GM18867 (cell line): ENCODE data around the gene DDAH1.

Experiments
- ATAC-seq: cut with Tn5 transposase; IDR thresholded peaks from one replicate; pipeline ENCODE4 v1.9.1; 2021; ENCODE audit warnings: mild to moderate bottlenecking, moderate library complexity; ENCODE audit not compliant: unreplicated experiment

DDAH1 gene

DNA sequence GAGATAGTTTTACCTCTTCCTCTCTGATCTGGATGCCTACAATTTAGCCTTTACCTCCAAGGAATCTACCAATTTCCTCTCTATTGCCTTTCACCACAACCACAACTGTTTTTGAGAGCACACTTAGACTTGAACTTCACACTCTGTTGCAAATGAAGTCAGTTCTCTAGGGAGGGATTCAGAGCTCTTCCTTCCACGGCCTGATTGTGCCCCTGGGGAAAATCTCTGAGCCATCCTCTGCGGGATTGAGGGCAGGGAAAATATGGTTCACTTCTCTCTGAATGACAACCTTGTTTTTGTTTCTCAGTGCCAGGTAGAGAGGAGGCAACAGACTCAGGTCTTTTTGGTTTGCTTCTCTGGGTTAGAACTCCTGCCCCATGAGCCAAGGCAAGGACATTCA, 153.1 kb downstream of the DDAH1 start:
- ATAC-seq, result no peak

DNA sequence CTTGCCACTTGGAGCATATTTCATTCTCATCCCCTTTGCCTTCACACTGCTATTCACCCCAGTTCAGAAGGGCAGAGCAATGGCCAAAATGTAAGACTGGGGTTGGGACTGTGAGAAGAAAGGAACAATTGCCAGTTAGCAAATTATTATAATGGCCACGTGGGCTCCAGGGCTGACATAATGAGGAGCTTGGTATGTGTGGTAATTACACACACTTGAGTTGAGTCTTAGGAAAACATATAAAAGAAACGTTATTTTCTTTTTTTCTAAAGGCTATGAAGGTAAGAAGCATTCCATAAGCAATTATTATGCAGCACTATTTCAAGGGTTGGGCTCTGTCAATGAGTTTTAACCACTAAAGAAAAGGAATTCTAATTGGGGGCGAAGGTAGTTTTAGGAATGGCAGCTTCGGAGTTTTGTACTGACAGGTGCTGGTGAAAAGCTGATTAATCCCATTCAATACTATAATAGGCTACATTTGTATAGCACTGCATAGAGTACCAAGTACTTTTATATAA, 156.1 kb downstream of the DDAH1 start:
- no peak for ATAC-seq

DNA sequence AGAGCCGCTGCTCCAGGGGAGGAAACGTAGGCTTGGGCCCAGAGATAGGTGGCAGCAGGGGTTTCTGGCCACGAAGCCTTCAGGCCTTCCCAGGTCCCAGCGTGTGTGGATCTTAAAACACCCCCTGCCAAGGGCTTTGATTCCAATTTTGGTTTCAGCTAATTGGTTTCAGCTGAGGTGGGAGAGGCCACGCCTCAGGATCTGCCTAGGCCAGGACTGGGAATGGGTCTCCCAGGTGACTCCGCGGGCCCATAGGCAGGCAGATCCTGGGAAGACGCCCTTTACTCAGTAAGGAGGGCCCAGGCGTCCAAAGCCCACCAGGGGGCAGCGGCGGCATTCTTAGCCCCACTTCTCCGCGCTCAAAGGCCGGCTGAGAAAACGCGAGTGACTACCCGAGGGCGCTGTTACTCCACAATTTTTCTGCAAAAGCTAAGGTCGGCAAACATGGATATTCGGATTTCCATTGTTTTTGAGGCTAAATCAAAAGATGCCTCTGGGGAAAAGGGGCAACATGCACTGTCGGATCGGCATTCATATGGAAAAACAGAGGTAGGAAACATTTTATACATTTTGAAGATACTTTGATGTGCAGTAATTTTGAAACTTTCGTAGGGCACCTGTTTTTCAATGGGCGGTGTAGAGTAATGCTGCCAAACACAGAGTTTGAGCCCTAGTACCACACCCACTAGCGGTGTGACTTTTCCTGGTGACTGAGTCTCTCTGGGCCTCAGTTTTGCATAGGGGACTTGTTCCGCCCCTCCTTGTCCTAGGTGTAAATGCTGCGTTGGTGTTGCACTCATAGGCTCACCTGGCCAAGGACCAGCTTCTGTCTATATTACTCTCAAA, 156.7 kb downstream of the DDAH1 start:
- ATAC-seq, result peak; percentile 92

DNA sequence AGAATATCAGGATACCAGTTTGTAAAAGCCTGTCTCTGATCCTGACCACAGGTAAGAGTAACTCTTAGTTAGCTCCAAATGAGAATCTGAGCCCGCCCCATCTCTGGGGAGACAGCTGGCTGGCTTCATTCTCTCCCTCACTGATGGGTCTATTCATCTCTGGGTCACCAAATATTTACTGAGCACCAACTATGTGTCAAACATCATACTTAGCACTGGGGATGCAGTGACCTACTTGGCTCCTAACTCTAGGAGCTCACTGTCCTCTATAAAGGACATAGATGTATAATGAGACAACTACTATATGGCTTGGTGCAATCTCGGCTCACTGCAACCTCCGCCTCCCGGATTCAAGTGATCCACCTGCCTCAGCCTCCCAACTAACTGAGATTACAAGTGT, 158.7 kb downstream of the DDAH1 start:
- ATAC-seq, result no peak

DNA sequence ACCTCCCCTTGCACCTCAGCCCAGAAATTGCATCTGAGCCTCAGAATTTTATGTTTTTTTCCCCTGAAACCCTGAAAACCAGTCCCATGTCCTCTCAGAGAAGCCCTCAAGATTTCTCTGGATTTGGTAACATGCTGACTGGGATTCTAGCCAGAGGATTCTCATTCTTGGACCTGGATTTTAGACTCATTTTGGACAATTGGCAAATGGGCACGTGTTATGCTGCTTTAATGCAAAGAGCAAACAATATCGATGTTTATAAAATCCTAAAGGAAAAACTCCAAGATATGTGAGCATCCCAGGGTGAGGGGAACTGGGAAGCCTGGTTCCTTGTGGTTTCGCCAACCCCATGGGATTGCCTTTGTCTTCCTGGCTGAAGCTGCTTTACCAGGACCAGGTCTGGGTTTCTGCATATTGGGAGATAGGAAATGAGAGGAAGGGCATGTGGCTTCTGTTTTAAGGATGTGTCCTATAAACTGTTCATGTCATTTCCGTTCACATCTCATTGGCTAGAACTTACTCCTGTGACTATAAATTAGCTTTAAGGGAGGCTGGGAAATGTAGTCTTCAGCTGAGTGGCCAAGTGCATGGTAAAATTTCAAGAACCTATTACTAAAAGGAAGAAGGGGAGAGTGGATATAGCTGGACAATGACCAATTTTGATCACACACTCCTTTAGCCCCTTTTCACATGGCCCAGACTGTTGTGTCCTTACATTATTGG, 161.4 kb downstream of the DDAH1 start:
- ATAC-seq, result no peak

DNA sequence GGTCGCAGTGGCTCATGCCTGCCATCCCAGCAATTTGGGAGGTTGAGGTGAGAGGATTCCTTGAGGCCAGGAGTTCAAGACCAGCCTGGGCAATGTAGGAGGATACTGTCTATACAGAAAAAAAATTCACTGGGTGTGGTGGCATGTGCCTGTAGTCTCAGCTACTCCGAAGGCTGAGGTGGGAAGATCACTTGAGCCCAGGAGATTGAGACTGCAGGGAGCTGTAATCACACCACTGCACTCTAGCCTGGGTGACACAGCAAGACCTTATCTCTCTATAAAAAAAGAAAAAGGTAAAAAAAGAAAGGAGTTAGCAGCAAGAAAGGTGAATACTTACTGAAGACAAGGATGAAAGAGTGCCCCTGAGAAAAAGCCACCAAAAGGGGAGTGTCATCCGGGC, 164.8 kb downstream of the DDAH1 start:
- ATAC-seq, result no peak

DNA sequence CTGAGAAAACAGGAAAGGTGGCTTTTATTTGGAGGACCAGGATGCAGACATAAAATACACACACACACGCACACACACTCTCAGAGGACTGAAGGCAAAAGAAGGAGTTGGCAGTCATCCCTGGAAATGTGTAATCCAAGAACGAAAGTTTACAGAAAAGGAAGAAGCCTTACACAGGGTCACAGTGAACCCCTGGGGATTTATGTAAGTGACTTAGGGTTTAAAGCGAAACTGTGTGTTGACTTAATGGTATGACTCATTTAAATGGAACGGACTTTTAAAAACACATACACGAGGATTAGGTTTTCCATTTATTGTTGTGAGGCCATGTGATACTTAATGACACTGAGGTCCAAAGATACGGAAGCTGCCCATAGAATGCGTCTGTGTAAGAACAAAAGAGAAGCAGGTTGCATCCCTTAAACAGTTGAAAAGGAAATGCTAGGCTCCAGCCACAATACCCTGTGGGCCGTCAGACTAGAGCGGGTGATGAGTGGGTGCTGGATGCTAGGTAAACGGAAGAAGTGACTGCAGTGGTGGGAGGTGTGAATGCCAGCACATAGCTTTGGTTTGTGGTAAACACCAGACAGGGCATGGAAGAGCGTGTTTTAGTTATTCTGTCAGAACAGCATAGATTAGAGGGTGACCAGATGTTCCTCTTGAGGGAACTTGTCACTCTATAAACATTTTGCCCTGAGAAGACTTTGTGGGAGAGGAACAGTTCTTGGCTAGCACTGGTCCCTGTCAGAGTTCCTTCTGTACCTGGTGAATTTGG, 166.9 kb downstream of the DDAH1 start:
- ATAC-seq, result peak; percentile 99

DNA sequence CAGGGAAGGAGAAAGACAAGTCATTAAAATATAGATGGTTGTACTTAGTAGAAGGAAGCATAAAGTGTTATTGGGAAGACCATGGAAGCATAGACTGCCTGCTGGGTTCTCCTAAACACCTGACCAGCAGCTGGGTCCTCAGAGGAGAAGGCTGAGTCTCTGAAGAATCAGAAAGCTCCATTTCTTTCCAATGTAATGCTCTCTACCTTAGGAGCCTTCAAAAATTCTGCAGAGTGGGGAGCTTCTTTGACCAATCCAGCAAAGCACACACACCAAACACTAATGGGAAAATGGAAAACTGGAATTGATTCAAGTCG, 167.5 kb downstream of the DDAH1 start:
- ATAC-seq, result no peak

DNA sequence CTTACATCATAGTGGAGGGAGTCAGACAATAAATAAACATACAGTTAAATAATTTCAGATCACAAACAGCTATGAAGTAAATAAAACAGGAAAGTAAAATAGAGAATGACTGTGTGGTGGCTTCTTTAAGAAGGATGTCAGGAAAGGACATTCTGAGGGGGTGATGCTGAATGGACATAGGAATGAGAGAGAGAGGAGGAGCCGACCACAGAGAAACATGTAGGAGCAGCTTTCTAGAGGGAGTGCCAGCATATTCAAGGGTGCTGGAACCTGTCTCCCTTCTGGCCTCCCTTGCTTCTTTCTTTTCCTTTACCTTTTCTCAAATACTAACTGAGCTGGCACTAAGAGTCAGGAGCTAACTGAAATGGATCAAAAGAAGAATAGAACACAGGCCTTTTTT, 168.0 kb downstream of the DDAH1 start:
- ATAC-seq, result no peak

DNA sequence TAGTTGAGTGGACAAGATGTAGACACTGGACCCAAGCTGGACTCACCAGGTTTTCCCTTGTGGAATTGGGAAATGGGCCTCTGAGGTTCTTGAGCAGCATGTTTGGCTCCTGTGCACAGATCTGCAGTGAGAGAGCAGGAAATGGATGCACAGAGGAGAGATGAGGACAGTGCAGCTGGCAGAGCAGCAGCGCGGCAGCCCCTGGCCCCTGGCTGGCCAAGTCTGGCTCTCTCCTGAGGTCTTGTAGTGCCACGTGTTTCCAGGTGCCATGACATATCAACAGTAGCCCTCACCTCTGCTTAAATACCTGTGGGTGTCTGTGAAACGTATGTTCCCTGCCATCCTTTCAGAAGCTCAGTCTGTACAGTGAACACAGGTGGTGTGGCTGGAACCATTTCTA, 169.3 kb downstream of the DDAH1 start:
- ATAC-seq, result no peak

DNA sequence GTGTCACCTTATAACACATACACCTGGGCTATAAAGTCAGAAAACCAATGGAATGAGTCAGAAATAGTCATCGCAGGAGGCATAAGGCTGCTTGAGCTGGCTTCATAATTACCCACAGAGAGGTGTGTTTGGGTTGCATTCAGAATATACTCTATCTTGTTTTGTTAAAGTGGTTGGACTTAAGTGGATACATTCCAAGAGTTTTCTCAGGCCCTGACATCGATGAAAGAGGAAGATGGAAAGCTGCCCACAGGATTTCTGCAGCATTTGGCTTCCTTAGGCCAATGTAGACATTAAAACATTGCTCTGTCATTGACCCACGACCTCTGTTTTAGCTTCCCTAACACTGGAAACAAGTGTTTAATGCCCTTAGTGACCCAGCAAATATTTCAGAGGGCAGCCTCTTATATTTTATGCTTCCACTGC, 169.9 kb downstream of the DDAH1 start:
- ATAC-seq, result no peak

DNA sequence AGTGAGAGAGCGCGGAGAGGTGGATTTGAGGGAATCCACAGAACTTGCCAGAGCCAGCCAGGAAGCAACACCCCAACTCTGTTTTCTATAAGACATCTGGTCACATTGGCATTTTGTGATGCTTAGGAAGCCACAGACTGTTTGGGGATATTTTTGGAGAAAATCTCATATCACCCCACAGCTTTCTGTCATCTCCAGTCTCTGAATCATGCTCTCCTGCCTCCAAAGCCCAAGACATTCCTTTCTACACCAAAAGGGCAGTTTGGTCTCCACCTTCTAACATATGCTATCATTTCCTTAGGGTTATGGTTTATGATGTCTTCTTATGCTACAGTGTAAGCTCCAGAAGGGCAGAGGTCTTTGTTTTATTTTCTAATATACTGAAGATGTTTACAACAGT, 174.1 kb downstream of the DDAH1 start:
- ATAC-seq, result no peak

DNA sequence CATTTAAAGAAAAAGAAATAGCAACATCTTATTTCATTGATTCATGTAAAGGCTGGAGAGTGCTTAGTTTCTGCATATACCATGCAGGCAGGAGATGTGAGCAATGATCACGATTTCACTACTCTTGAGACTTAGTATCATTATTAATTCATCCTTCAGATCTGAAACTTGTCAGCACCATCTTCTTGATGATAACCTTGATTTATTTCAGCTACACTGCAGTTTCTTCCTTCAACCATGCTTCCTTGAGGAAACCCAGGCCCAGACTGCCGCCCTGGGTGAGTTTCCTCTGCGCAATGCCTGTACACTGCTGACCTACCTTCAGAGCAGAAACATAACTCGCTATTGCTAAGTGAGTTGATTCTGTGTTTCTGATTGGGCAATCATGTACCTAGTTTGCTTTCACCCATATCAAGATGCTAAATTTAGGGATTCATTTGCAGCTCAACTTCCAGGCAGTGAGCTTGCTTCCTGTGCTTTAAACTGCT, 175.1 kb downstream of the DDAH1 start:
- ATAC-seq, result no peak

DNA sequence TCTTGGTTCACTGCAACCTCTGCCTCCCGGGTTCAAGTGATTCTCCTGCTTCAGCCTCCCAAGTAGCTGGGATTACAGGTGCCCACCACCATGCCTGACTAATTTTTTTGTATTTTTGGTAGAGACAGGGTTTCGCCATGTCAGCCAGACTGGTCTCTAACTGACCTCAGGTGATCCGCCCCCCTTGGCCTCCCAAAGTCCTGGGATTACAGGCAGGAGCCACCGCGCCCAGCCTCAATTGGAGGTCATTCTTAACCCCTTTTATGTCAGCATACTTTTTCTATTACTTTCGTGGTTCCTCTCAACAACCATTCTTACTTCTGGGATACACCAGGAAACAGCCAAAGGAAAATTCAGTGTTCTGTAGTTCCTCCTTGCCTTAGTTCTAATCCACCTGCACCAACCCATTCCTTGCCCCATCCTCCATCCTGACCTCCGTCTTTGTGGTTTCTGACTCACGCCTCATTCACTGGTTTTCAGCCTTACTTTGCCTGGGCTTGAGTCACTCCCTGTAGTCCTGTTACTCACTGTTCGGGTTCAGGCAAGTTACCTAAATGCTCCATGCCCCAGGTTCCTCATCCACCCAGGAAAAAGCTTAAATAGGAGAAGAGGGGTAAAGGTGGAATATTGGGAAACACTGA, 175.6 kb downstream of the DDAH1 start:
- no peak for ATAC-seq

DNA sequence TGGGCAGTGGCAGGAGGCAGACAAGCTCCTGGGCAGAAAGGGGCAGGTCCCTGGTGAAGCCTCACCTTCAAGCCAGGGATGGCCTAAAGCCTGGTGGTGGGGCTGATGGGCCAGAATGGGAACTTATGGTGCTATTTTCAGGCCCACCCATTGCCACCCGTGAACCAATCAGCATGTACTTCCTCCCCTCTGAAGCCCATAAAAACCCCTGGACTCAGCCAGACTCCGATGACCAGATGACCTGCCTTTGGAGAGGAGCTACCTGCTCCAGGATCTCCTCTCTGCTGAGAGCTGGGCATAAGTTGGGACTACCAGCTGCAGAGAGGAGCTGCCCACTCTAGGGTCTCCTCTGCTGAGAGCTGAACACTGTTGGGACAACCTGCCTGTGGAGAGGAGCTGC, 180.8 kb downstream of the DDAH1 start:
- ATAC-seq, result no peak

DNA sequence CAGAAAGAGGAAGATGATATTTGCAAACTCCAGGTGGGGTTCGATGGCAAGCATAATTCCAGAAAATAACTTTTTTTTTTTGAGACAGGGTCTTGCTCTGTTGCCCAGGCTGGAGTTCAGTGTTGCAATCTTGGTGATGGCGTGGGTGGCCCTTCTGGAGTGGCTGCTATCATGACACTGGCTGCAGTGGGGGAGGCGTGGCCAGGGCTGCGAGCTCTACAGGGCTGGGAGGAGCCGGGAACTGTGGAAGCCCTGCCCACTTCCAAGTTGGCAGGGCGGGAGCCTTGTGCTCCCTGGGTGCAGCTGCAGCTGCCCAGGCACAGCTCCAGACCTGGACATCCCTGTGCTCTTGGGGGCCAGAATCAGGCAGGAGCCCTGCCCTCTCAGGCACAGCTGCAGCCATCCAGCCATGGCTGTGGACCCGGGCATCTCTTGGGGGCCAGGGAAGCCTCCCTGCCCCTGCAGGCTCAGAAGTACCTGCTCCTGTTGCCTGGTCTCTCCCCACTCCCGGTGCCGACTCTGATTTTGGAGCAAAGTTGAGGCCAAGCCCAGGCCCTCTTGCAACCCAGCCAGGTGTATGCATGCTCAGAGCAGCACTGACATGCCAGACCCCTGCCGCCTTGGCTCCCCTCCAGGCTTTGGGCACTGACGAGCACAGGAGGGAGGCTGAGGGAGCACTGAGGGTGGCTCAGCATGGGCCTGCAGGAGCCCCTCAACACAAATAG, 181.3 kb downstream of the DDAH1 start:
- no peak for ATAC-seq

DNA sequence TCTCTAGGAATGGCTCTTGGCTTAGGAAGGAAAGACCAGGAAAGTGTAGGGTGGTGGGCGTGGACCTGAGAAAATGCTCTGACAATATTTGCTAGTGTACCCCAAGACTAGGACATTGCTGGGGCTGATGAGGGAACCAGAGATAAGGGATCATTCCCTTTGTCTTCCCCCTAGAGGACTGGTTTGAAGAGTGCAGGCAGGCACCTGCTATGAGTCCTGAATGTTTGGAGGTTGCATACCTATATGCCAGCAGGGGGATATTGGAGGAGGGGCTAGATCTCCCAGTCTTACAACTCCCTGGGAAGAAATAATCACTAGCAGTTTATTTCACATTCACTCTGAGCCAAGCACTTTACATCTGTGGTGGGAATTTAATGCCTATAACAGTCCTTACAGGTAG, 182.5 kb downstream of the DDAH1 start:
- ATAC-seq, result no peak

DNA sequence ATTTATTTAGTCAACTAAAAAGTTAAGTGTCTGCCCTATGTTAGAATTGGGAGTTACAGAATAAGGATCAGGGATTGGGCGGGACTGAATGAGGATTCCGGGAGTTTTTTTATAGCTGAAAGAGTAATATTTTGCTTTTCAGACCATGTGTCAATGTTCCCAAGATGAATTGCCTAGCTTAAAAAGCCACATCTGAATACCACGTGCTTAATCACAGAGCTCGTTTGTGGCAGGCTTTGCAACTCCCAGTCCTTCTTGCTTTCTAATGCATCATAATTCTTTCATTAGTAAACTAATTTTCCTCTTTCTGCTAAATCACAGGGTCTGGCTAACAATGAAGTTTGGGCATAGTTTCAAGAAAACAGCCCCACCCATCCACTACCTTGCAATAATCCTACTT, 184.3 kb downstream of the DDAH1 start:
- ATAC-seq, result no peak

DNA sequence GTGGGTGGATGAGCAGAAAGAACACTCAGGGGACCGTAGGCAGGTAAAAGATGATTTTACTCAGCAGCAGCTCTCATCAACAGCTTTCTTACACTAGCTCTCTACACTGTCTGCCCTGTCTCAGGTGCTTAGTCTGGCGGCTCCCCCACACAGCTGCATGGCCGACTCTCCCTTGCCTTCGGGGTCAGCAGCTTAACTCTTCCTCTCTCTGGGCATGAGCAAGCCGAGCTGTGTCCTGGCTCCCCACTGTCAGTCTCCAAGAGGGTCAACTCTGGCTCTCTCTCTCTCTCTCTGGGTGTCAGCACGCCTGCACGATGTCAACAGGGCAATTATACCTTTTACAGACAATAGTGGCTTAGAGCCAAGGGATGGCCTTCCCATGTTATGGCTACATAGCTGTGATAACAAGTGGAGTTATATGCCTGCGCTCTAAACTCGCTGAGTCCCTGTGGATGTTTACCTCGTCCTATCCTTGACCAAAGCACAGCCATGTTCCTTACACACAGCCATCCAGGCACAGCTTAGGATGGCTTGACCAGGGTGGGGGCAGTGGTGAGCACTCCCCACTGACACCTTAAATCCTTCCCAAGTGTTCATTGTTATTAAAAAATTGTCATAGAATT, 185.4 kb downstream of the DDAH1 start:
- ATAC-seq, result no peak

DNA sequence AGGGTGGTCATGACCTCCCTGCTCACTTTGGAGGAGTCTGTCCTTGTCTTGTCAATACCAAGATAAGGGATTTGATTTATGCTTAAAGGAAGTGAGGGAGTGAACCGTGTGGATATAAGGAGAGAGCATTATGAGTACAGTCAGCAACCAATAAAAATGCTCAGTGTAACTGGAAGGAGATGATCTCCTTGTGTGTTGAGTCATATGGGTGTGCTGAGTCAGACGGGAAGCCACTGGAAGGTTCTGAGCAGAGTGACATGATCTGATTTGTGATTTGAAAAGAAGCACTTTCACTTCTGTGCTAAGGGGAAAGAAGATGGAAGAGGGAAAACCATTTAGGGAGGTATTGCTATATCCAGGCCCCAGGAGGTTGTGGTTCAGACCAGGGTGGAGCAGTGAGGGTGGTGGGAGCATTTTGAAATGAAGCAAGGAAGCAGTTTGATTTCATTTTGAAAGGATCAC, 186.1 kb downstream of the DDAH1 start:
- ATAC-seq, result no peak
